Thoracic aorta (tissue), 2 donors: Measurements from ENCODE around the gene MED17. TPM values are rescaled to one million over a fixed set of nuclear protein-coding genes. Genes with fewer than 3 reads are reported as not detected.

Experiments used
- ATAC-seq: fragments of 150-250 bp; one replicate; pipeline ENCODE4 v1.8.0; 2017; ENCODE audit warnings: low read depth; ENCODE audit not compliant: insufficient number of reproducible peaks, low FRiP score
- DNase-seq: peaks from one replicate; pipeline ENCODE4 v3.0.0-alpha.2; 2020; ENCODE audit warnings: low spot score
- H3K27ac ChIP-seq, 2 donors: fragments of 200-600 bp; sonication (generic); 1 replicate in 1 of 2; 2 replicates in 1 of 2; pipeline ENCODE4 v1.5.1; 2016; ENCODE audit warnings: mild to moderate bottlenecking in 2 of 2, moderate library complexity in 2 of 2
- H3K27me3 ChIP-seq: fragments of 200-600 bp; sonication (generic); replicated peaks from 2 replicates; pipeline ENCODE4 v1.6.0; 2016; ENCODE audit warnings: mild to moderate bottlenecking; ENCODE audit not compliant: insufficient read depth
- H3K36me3 ChIP-seq: fragments of 200-600 bp; sonication (generic); one replicate; pipeline ENCODE4 v1.5.1; 2016
- H3K4me1 ChIP-seq, 2 donors: fragments of 200-600 bp; sonication (generic); 1 replicate in 1 of 2; 2 replicates in 1 of 2; pipeline versions ENCODE4 v1.5.1 to v1.6.0; 2016; ENCODE audit warnings: low read depth in 2 of 2, mild to moderate bottlenecking in 1 of 2; ENCODE audit not compliant: control insufficient read depth in 1 of 2
- H3K4me3 ChIP-seq: fragments of 200-600 bp; sonication (generic); 2 replicates; pipeline ENCODE4 v1.5.1; 2016; ENCODE audit warnings: mild to moderate bottlenecking
- H3K9me3 ChIP-seq: fragments of 200-600 bp; sonication (generic); 2 replicates; pipeline ENCODE4 v1.5.1; 2016
- total RNA-seq, 2 donors: library from RNA; depleted of rRNA; stranded (reverse); fragments of >200 nt; gene quantifications; one replicate each; pipeline versions ENCODE4 v1.1.0 to v1.2.3, GENCODE V29; 2016
- TF ChIP-seq, protein P1 (sequence below): fragments of 200-600 bp; sonication (generic); IDR thresholded peaks from one replicate; pipeline ENCODE4 v1.5.1; 2019; ENCODE audit warnings: antibody characterized with exemption

Gene MED17
- total RNA-seq, 2 donors from 2014 or later: 12.3 to 32.7 TPM

DNA sequence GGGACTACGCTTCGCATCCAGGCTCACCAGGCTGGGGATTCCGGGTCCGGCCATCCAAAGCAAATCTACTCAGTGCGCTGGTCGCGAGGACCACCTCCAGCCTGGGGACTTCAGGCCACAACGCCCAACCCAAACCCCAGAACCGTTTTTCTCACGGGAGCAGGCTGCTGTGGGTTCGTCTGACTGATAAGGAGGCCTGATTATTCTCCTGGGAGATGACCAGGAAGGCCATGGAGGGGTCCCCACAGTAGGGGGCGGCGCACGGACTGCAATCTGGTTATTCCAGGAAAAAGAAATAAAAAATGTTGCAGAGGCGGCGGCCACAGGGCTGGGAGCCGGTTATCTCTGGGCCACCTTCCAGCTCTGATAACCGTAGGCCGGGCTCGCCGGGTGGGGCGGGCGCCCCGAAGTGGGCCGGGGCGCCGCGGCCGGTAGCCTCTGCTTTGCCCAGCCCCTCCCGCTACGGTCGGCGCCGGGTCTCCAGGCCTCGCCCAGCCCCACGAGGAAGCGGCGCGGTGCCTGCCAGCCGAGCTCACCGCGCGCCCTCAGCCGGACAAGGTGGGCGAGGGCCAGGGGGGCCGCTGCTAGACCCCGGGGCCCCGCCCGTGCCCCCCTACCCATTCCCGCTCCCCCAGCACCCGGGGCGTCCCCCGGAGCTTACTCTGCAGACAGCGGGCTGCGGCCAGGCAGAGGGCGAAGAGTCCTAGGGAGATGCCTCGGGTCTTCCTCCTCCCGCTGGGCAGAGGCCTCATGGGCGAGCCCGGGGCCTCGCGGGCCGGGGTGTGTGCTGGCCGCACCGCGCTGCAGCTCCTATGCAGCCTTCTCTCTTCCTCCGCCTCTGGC lies 65.9 kb downstream of the MED17 start:
- TF ChIP-seq, protein P1, sequence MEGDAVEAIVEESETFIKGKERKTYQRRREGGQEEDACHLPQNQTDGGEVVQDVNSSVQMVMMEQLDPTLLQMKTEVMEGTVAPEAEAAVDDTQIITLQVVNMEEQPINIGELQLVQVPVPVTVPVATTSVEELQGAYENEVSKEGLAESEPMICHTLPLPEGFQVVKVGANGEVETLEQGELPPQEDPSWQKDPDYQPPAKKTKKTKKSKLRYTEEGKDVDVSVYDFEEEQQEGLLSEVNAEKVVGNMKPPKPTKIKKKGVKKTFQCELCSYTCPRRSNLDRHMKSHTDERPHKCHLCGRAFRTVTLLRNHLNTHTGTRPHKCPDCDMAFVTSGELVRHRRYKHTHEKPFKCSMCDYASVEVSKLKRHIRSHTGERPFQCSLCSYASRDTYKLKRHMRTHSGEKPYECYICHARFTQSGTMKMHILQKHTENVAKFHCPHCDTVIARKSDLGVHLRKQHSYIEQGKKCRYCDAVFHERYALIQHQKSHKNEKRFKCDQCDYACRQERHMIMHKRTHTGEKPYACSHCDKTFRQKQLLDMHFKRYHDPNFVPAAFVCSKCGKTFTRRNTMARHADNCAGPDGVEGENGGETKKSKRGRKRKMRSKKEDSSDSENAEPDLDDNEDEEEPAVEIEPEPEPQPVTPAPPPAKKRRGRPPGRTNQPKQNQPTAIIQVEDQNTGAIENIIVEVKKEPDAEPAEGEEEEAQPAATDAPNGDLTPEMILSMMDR: no peak
- peak overlapping the region; percentile 78 for H3K4me3 ChIP-seq
- no peak for DNase-seq
- H3K27me3 ChIP-seq: no peaks in the 10 kb centered on the region
- no peak overlapping the region for H3K27ac ChIP-seq
- no peaks in the 10 kb centered on the region for H3K36me3 ChIP-seq
- H3K9me3 ChIP-seq: no peaks in the 10 kb centered on the region
- ATAC-seq: no peak
- H3K4me1 ChIP-seq: peaks cover 3 to 7% of the 10 kb centered on the region in 2 donors

DNA sequence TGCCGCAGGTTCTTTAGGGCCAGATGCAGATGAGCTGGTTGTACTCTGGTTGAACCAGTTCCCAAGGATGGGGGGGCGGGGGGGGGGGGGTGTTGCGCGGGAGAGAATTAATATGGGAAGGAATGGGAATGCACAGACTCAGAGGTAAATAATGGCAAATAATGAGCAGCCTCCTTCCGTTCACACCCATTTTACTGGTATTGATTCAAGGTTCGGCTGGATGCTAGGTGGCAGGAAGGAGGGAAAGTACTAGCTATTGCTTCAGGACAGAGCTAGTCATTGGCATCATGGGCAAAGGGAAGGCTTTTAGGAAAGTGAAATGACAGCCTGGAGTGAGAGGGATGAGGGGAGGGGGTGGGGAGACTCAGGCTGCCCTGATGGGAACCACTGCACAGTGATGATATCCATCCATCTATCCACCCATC lies 66.5 kb downstream of the MED17 start, which contains the start of gene VSTM5:
TSS of gene VSTM5 (minus strand) at position 25 of the 425 bp plus-strand sequence. CDS start 116 bp downstream, outside the sequence.
- Histone ChIP-seq H3K4me1 (peaks cover 3 to 7% of the 10 kb centered on the region in 2 donors), H3K27ac (no peak within 1 kb of the TSS), H3K9me3 (no peaks in the 10 kb centered on the region), H3K4me3 (peak within 1 kb of the TSS; percentile 78), H3K36me3 (no peaks in the 10 kb centered on the region), H3K27me3 (no peaks in the 10 kb centered on the region)
- ATAC-seq (no peak), DNase-seq (no peak)
- TF ChIP-seq, protein P1: no peak

- Histone ChIP-seq H3K4me3 (no peak overlapping the region), H3K27me3 (no peaks in the 10 kb centered on the region), H3K36me3 (no peaks in the 10 kb centered on the region), H3K4me1 (peaks cover 3 to 7% of the 10 kb centered on the region in 2 donors), H3K9me3 (no peaks in the 10 kb centered on the region), H3K27ac (no peak overlapping the region)
- ATAC-seq (no peak), DNase-seq (no peak)
- TF ChIP-seq, protein P1: no peak
These were observed 68.2 kb downstream of the MED17 start for GRCh38 chr11:93852242-93852641.

GRCh38 chr11:93857413-93858120 lies 73.5 kb downstream of the MED17 start:
- no peak for ATAC-seq
- TF ChIP-seq, protein P1: no peak

More at GRCh38 chr11:93857413-93858120, 73.5 kb downstream of the MED17 start:
- H3K27me3 ChIP-seq: no peaks in the 10 kb centered on the region
- H3K4me3 ChIP-seq: no peak overlapping the region
- no peak overlapping the region for H3K27ac ChIP-seq
- no peaks in the 10 kb centered on the region for H3K9me3 ChIP-seq
- DNase-seq: no peak
- peaks cover 3 to 14% of the 10 kb centered on the region in 2 donors for H3K4me1 ChIP-seq
- no peaks in the 10 kb centered on the region for H3K36me3 ChIP-seq
